Measurements from ENCODE around the gene COP1.

The COP1 gene

GRCh38 chr1:175944591-175944990, 262.5 kb downstream of the COP1 start:
- no peak for DNase-seq

DNA sequence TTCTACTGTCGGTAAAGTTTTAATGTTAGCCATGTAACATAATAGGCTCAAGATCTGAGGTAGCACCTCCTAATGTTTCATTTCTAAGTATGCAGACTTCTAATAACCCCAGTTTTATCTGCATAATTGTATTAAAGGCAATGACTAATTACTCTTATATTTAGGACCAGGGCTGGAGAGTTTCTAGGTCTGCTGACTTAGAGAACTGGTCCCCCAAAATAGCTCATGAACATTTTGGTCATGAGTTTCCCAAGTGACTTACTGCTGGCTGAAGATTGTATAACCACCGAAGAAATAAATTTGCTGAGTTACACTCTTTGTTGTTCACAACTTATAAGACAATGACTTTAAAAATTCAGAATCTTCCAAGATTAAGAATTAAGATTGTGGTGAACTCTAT, 265.9 kb downstream of the COP1 start:
- DNase-seq = no peak

GRCh38 chr1:175936736-175937135, 270.4 kb downstream of the COP1 start:
- no peak for DNase-seq

DNA sequence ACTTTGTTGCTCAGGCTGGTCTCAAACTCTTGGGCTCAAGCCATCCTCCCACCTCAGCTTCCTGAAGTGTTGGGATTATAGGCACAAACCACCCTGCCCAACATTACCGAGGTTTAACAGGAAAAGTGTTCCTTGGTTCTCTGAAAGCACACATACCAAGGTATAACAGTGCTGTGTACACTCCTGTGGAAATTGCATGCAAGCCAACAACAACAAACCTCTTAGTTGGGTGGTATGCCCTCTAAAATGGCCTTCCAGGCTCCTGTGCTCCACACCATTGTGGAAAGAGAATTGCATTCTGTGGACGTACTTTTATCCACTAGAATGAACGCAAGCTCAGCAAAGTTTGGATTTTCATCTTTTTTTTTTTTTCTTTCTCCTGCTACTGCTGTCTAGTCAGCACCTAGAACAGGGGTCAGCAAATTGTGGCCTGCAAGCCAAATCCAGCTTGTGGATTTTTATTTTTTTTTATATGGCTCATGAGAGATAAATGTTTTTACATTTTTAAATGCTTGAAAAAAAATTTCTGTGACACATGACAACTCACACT, 271.4 kb downstream of the COP1 start:
- no peak for DNase-seq

DNA sequence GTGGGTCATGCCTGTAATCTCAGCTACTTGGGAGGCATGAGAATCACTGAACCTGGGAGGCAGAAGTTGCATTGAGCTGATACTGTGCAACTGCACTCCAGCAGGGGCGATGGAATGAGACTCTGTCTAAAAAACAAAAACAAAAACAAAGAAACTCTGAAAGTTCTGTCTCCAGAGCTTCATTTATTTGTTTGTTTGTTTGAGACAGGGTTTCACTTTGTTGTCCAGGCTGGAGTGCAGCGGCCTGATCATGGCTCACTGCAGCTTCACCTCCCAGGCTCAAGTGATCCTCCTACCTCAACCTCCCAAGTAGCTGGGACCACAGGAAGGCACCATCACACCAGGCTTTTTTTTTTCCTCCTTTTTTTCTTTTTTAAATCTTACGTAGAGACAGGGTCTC, 271.9 kb downstream of the COP1 start:
- DNase-seq = no peak

GRCh38 chr1:175933801-175934200, 273.3 kb downstream of the COP1 start:
- DNase-seq = no peak

GRCh38 chr1:175927944-175928343, 279.1 kb downstream of the COP1 start:
- no peak for DNase-seq

GRCh38 chr1:175922254-175922881, 284.7 kb downstream of the COP1 start:
- no peak for DNase-seq

- DNase-seq = no peak
These were observed 286.7 kb downstream of the COP1 start for GRCh38 chr1:175920381-175920780.

DNA sequence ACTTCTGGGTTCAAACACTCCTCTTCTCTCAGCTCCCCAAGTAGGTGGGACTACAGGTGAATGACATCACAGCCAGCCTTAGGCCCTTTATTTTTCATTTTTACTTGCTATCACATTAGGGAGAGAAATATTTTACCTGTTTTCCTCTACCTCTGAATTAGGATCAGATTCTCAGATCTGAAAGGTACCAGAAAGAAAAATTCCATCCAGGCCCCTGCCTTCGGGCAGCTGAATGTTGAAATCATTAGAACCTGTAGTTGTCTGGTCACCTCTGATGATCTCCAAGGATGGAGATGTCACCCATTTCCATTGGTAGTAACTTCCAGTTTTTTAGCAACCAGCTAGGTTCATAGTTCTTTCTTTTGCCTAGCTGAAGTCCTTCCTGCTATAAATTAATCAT, 288.1 kb downstream of the COP1 start:
- DNase-seq = no peak

DNA sequence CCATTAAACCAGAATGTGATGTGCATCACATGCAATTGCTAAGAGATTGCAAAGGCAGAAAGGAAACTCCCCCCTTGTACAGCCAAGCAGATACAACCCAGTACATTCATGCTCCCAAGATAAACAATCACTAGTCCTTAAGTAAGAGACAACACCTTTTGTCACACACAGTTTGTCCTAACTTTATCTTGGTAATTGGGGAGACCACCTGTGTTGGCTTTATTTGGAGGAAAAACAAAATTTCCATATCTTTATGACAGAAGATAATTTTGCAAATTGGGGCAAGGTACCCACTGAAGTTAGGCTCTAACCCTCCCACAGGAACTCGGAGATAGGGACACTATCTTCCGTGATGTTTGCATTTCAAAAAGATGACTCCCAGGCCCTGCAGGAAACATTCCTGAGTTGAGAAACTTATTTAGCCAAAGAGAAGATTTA, 288.7 kb downstream of the COP1 start:
- no peak for DNase-seq

- no peak for DNase-seq
These were observed 293.0 kb downstream of the COP1 start for GRCh38 chr1:175914115-175914514.

DNA sequence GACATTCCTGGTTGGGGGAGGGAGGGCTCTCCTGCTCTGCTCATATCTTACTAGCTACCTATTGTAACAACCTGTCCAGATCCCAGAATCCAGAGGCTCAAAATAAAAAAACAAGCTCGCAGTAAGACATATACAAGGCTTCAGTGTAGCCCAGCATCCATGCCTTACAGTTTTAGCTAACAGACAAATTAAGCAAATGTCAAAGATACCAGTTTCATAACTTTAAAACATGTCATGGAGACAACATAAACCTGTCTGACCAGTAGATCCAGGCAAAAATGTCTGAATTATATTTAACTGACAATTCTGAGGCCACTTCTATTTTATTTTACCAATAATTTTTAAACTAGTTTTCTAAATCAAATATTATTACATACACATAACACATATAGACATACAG, 295.9 kb downstream of the COP1 start:
- no peak for DNase-seq

GRCh38 chr1:175906370-175906769, 300.7 kb downstream of the COP1 start:
- no peak for DNase-seq

DNA sequence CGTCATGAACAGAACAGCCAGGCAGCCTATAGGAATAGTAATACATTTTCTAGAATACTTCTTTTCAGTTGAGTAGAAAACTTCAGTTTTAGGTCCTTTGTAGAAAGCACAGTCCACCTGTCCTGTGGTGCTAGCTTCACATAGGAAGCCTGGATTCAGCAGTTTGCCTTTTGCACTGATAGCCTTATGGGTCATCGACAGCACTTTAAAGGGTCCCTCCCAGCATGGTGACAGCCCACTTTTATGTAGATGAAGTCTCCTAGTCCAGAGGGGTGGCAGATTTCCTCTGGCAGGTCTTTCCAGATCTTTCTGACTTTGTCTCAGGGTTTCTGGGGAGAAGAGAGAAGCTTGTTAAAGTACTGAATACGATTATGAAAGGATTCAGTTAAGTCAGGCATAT, 302.3 kb downstream of the COP1 start:
- DNase-seq = no peak

- no peak for DNase-seq
These were observed 304.8 kb downstream of the COP1 start for GRCh38 chr1:175902281-175902680.

- DNase-seq = no peak
These were observed 305.8 kb downstream of the COP1 start for GRCh38 chr1:175901076-175901836.

- no peak for DNase-seq
These were observed 306.9 kb downstream of the COP1 start for GRCh38 chr1:175900171-175900570.

- no peak for DNase-seq
These were observed 311.1 kb downstream of the COP1 start for GRCh38 chr1:175895966-175896365.
